GM19023 (cell line): ENCODE results near the gene ZNF226.
A peak's percentile ranks its signal among the peaks of the same experiment; 100 is the strongest.
"Not testable (repeated sequence)": the region's sequence is repeated elsewhere in the genome, so short reads cannot be mapped to it uniquely, and the experiment has no call there.

Experiments used
- ATAC-seq: cut with Tn5 transposase; IDR thresholded peaks from one replicate; pipeline ENCODE4 v1.9.1; 2021; ENCODE audit warnings: mild to moderate bottlenecking, moderate library complexity; ENCODE audit not compliant: unreplicated experiment

Gene ZNF226

DNA sequence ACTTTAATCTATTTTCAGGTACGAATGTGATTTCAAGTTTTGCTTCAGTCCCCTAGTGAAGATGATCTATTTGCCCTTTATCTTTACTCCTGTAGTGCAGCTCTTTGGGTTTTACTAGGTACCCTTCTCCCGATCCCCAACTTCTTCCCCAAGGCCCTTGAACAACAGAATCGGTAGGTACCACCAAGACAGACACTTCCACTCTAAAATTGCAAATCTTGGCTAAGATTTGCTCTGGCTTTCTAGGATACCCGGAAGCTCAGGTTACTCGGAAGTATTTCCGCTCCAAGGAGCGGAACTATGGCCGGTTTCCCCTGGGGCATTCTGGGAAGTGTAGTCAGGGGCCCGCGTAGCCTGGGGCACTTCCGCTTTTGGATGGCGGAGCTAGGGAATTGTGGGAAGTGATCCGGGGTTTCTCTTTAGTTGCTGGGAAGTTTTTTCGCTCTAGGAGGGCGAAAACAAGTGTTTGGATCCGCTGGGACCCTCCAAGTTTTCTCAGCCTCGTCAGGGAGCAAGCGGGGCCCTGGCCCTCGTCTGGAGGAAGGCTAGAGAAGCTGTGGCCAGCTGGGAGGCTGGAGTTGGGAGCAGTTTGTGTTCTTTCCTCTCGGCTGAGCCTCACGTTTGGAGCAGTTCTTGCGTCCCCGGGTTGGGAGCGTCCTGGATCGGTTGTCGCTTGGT, 42.4 kb downstream of the ZNF226 start:
- peak; percentile 83 for ATAC-seq

DNA sequence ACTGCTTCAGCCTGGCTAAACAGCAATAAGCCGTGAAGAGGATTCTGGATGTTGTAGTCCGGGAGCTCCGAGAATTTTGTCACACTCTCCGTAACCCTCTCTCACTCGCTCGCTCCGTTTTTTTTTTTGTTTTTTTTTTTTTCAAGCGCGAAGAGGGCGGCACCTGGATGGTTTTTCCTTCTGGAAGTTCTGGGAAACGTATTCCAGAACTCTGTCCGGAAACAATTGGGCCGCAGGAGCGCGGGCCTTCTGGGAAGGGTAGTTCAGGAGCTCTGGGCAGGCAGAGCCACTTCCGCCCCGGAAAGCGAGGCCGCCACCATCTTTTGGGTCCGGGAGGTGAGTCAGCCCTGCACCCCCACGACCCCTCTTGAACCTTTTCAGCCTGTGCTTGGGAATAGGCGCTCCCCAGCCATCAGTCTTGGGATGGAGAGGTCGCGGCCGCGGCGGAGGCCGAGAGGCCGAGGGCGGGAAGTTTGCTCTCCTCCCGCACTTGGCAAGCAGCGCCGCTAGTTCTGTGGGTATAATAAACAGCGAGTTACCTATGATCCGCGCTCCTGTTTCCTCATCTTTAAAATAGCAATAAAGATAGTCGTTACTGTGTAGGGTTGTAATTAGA, 47.5 kb downstream of the ZNF226 start, which contains the start of gene ZNF227:
ZNF227 (plus strand) TSS at position 283 of the 616 bp plus-strand sequence. CDS start 5,261 bp downstream, outside the sequence.
- ATAC-seq: peak; percentile 91

DNA sequence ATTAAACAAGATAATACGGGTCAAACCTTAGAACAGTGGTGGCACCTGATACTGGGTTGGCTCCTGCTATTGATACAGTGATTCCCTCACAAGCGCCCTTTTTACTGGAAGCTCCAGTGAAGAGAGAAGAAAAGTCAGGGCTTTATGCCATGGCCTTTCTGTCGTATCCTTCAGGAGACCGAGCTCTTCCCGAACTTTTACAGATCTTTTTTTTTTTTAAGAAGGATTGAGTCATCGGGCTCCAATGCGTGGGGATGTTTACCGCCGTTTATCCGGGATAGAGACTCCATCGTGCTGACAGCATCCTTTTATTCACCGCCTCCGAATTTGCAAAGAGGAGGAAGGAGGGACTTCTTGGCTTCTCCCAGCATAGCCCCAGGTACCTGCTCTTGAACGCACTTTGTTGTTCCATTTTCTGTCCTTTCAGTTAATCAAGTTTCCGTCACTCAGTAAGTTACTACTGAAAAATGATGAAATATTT, 48.0 kb downstream of the ZNF226 start:
- peak; percentile 17 for ATAC-seq

DNA sequence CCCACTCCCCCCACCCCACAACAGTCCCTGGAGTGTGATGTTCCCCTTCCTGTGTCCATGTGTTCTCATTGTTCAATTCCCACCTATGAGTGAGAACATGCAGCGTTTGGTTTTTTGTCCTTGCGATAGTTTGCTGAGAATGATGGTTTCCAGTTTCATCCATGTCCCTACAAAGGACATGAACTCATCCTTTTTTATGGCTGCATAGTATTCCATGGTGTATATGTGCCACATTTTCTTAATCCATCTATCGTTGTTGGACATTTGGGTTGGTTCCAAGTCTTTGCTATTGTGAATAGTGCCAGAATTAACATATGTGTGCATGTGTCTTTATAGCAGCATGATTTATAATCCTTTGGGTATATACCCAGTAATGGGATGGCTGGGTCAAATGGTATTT, 55.0 kb downstream of the ZNF226 start:
- ATAC-seq: not testable (repeated sequence)

DNA sequence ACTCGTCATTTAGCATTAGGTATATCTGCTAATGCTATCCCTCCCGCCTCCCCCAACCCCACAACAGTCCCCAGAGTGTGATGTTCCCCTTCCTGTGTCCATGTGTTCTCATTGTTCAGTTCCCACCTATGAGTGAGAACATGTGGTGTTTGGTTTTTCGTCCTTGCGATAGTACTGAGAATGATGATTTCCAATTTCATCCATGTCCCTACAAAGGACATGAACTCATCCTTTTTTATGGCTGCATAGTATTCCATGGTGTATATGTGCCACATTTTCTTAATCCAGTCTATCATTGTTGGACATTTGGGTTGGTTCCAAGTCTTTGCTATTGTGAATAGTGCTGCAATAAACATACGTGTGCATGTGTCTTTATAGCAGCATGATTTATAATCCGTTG, 55.9 kb downstream of the ZNF226 start:
- ATAC-seq: not testable (repeated sequence)

DNA sequence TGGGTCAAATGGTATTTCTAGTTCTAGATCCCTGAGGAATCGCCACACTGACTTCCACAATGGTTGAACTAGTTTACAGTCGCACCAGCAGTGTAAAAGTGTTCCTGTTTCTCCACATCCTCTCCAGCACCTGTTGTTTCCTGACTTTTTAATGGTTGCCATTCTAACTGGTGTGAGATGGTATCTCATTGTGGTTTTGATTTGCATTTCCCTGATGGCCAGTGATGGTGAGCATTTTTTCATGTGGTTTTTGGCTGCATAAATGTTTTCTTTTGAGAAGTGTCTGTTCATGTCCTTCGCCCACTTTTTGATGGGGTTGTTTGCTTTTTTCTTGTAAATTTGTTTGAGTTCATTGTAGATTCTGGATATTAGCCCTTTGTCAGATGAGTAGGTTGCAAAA, 56.4 kb downstream of the ZNF226 start:
- ATAC-seq: not testable (repeated sequence)
